Lower leg skin (tissue), 3 donors: ENCODE data around the gene PNKP.

Source experiments
- POLR2A ChIP-seq, 2 donors: fragments of 450-650 bp; IDR thresholded peaks; one replicate each; pipeline ENCODE4 v1.6.1; 2016 to 2017; ENCODE audit warnings: antibody characterized with exemption in 2 of 2, mild to moderate bottlenecking in 1 of 2, moderate library complexity in 1 of 2
- TF ChIP-seq, protein P1 (sequence below), 3 donors: fragments of 450-650 bp; IDR thresholded peaks; one replicate each; pipeline ENCODE4 v1.5.1; 2016; ENCODE audit warnings: antibody characterized with exemption in 3 of 3, mild to moderate bottlenecking in 3 of 3, moderate library complexity in 2 of 3

DNA sequence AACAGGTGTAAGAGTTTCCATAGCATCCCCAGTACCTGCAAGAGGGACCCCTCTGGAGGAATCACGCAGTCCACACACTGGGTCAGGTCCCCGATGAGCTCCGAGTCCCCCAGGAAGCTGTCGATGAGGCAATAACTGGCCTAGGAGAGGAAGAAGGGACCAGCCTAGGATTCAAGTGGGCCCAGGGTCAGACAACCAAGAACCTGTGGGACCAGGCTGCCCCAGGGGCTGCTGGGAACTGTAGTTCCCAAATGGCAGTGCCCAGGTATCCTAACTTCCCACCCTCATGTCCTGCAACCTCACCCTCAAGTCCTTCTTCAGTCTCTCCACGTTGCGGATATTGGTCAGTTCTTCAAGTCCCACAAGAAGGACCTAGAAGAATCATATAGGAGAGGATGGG, 56.0 kb downstream of the PNKP start:
- TF ChIP-seq, protein P1, sequence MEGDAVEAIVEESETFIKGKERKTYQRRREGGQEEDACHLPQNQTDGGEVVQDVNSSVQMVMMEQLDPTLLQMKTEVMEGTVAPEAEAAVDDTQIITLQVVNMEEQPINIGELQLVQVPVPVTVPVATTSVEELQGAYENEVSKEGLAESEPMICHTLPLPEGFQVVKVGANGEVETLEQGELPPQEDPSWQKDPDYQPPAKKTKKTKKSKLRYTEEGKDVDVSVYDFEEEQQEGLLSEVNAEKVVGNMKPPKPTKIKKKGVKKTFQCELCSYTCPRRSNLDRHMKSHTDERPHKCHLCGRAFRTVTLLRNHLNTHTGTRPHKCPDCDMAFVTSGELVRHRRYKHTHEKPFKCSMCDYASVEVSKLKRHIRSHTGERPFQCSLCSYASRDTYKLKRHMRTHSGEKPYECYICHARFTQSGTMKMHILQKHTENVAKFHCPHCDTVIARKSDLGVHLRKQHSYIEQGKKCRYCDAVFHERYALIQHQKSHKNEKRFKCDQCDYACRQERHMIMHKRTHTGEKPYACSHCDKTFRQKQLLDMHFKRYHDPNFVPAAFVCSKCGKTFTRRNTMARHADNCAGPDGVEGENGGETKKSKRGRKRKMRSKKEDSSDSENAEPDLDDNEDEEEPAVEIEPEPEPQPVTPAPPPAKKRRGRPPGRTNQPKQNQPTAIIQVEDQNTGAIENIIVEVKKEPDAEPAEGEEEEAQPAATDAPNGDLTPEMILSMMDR (IDR thresholded peaks at IDR 0.05) = no peak
- no peak for TF ChIP-seq POLR2A (IDR thresholded peaks at IDR 0.05)
